ENCODE data around the gene POC5.

DNA sequence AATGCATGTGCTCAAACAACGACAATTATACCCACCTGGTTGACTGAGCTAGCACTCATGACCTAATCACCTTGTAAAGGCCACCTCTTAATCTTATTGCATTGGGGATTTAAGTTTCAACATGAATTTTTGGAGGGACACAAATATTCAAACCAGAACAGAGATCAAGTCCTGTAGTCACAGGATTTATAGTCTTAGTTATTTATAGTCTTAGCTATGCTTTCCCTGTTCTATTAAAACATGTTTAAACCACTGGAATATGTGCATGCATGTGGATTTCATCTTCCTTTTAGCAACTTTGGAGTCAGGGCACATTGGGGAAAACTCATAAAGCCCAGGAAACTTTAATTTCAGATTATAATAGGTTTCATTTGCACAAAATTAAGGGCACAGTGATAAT is 79.3 kb downstream of the POC5 start:
- TF ChIP-seq DR1 (CRISPR knock-in tag; IDR thresholded peaks at IDR 0.05) (no peak), DNMT1 (CRISPR knock-in tag; IDR thresholded peaks at IDR 0.05) (no peak)
- TF ChIP-seq, protein P1, sequence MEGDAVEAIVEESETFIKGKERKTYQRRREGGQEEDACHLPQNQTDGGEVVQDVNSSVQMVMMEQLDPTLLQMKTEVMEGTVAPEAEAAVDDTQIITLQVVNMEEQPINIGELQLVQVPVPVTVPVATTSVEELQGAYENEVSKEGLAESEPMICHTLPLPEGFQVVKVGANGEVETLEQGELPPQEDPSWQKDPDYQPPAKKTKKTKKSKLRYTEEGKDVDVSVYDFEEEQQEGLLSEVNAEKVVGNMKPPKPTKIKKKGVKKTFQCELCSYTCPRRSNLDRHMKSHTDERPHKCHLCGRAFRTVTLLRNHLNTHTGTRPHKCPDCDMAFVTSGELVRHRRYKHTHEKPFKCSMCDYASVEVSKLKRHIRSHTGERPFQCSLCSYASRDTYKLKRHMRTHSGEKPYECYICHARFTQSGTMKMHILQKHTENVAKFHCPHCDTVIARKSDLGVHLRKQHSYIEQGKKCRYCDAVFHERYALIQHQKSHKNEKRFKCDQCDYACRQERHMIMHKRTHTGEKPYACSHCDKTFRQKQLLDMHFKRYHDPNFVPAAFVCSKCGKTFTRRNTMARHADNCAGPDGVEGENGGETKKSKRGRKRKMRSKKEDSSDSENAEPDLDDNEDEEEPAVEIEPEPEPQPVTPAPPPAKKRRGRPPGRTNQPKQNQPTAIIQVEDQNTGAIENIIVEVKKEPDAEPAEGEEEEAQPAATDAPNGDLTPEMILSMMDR (CRISPR knock-in tag; IDR thresholded peaks at IDR 0.05) = no peak
